K562 (cell line): ENCODE measurements around the gene SHISA8. TPM values are rescaled to one million over a fixed set of nuclear protein-coding genes. Genes with fewer than 3 reads are reported as not detected.
A peak's percentile ranks its signal among the peaks of the same experiment; 100 is the strongest.

Experiments used
- ATAC-seq: fragments of 200-7000 bp; cut with Tn5 transposase; 3 replicates; pipeline ENCODE4 v1.9.1; 2020; ENCODE audit warnings: moderate library complexity
- BruUV-seq: library from RNA; stranded (reverse); fragments of 400-500 nt; replicated peaks from 2 replicates; lab custom pipeline; 2021; lab: Mats Ljungman, UMichigan
- CTCF ChIA-PET: fragments of 300-600 bp; formaldehyde crosslinking; extraction: SDS; loops from one replicate; lab custom pipeline; 2021; ENCODE audit warnings: low intra/inter-chr PET ratio; lab: Yijun Ruan, JAX
- POLR2A ChIA-PET: fragments of 300-600, 350-650 bp; sonication (Branson Sonifier 250); formaldehyde crosslinking; extraction: SDS; loops from one replicate; lab custom pipeline; 2021; ENCODE audit warnings: antibody characterized with exemption, inconsistent platforms; lab: Yijun Ruan, JAX
- DNase-seq, 4 experiments: peaks; one replicate each; pipeline versions ENCODE4 v3.0.0 to v3.0.0-alpha.2; 2011 to 2018; ENCODE audit warnings: low spot score in 3 of 4, mixed read lengths in 3 of 4; ENCODE audit errors: extremely low read depth in 1 of 4
- FAIRE-seq: peaks from 2 replicates; lab custom pipeline; 2011; peaks lifted over from hg19 to GRCh38; lab: Jason Lieb, UNC
- H2AFZ ChIP-seq: 2 replicates; pipeline ENCODE4 v1.6.0; 2011; ENCODE audit warnings: low read depth, low read length, control low read depth, inconsistent platforms
- H3K27ac ChIP-seq: fragments of 200-600 bp; 3 replicates; pipeline ENCODE4 v1.8.0; 2011; ENCODE audit warnings: low read depth, mild to moderate bottlenecking, control low read depth, inconsistent platforms, low read length, moderate library complexity, mixed read lengths; ENCODE audit errors: extremely low read depth
- H3K27me3 ChIP-seq, 2 experiments: fragments of 300-600 bp in 1 of 2; 2 replicates in 1 of 2; 3 replicates in 1 of 2; pipeline versions ENCODE4 v1.6.0 to v1.8.0; 2011; ENCODE audit warnings: inconsistent platforms in 2 of 2, low read length in 2 of 2, mild to moderate bottlenecking in 1 of 2, mixed read lengths in 1 of 2, moderate library complexity in 1 of 2; ENCODE audit not compliant: control insufficient read depth in 2 of 2, insufficient read depth in 2 of 2
- H3K36me3 ChIP-seq: fragments of 300-600 bp; 3 replicates; pipeline ENCODE4 v1.8.0; 2011; ENCODE audit warnings: mild to moderate bottlenecking, low read length, inconsistent platforms; ENCODE audit not compliant: control insufficient read depth, insufficient read depth
- H3K4me1 ChIP-seq, 2 experiments: fragments of 200-600 bp in 1 of 2; replicated peaks in 1 of 2; 2 replicates in 1 of 2; 3 replicates in 1 of 2; pipeline versions ENCODE4 v1.5.1 to v1.8.0; 2011; ENCODE audit warnings: inconsistent platforms in 2 of 2, low read length in 2 of 2, mild to moderate bottlenecking in 1 of 2, mixed read lengths in 1 of 2, moderate library complexity in 1 of 2; ENCODE audit not compliant: control insufficient read depth in 2 of 2, insufficient read depth in 2 of 2
- H3K4me2 ChIP-seq: 2 replicates; pipeline ENCODE4 v1.6.1; 2011; ENCODE audit warnings: low read length, control low read depth, inconsistent platforms, mixed read lengths; ENCODE audit not compliant: insufficient read depth
- H3K4me3 ChIP-seq: fragments of 200-600 bp; sonication (generic), shearing (Covaris generic); 2 replicates; pipeline ENCODE4 v1.5.1; 2016; ENCODE audit warnings: control low read depth, inconsistent platforms
- H3K79me2 ChIP-seq: fragments of 200-600 bp; 3 replicates; pipeline ENCODE4 v1.8.0; 2011; ENCODE audit warnings: low read length, inconsistent platforms; ENCODE audit not compliant: control insufficient read depth, insufficient read depth
- H3K9ac ChIP-seq, 2 experiments: 2 replicates each; pipeline versions ENCODE4 v1.6.0 to v1.6.1; 2011; ENCODE audit warnings: low read depth in 2 of 2, low read length in 2 of 2, control low read depth in 1 of 2, inconsistent platforms in 1 of 2, mild to moderate bottlenecking in 1 of 2, mixed read lengths in 1 of 2; ENCODE audit not compliant: insufficient read depth in 1 of 2
- H3K9me1 ChIP-seq: one replicate; pipeline ENCODE4 v1.6.0; 2011; ENCODE audit warnings: inconsistent platforms, mild to moderate bottlenecking, low read length, moderate library complexity; ENCODE audit not compliant: control insufficient read depth, insufficient read depth
- H3K9me3 ChIP-seq: replicated peaks from 2 replicates; pipeline ENCODE4 v1.5.1; 2011; ENCODE audit warnings: low read depth, low read length, inconsistent platforms; ENCODE audit not compliant: control insufficient read depth, insufficient read depth
- H4K20me1 ChIP-seq: replicated peaks from 2 replicates; pipeline ENCODE4 v1.6.1; 2011; ENCODE audit warnings: low read length, inconsistent platforms, mixed read lengths; ENCODE audit not compliant: control insufficient read depth, insufficient read depth
- NFE2L1 ChIP-seq: fragments of 450-650 bp; IDR thresholded peaks from 2 replicates; pipeline ENCODE4 v1.6.1; 2016; ENCODE audit warnings: missing genetic modification characterization, low read depth, mild to moderate bottlenecking, missing compliant biosample characterization, moderate library complexity, borderline replicate concordance
- POLR2G ChIP-seq: fragments of 200-400 bp; formaldehyde crosslinking; IDR thresholded peaks from 2 replicates; pipeline ENCODE4 v1.6.1; 2017; ENCODE audit warnings: low read depth, mild to moderate bottlenecking, antibody characterized with exemption, low read length, moderate library complexity
- SRF ChIP-seq, 2 experiments: fragments of 250-450, 450-650 bp in 1 of 2; sonication (Bioruptor Pico) in 1 of 2; sonication (generic) in 1 of 2; formaldehyde crosslinking; IDR thresholded peaks; 2 replicates each; pipeline versions ENCODE4 v1.5.0 to v1.5.1; 2020 to 2022; ENCODE audit warnings: mild to moderate bottlenecking in 1 of 2, missing genetic modification reagents in 1 of 2
- ZNF224 ChIP-seq: sonication (generic); formaldehyde crosslinking; IDR thresholded peaks from 2 replicates; pipeline ENCODE4 v1.8.0; 2022; ENCODE audit warnings: mild to moderate bottlenecking, missing genetic modification reagents
- WGBS: fragments of 100-300 bp; shearing (Covaris generic); methylation state at CpG from one replicate; pipeline ENCODE4 v1.1.6; 2016; ENCODE audit warnings: low coverage, mixed read lengths; ENCODE audit not compliant: insufficient coverage; ENCODE audit errors: missing lambda C conversion rate; 5-methylcytosine and 5-hydroxymethylcytosine counted together
- in situ Hi-C: fragments of 300-500 bp; cut with MboI; formaldehyde crosslinking; loops from 4 replicates; pipeline ENCODE4 v1.15.0; 2018; ENCODE audit warnings: inconsistent platforms, mixed read lengths
- intact Hi-C: fragments of 100-400 bp; cut with micrococcal nuclease; formaldehyde crosslinking; loops from 2 replicates; pipeline ENCODE4 v1.14.2; 2022
- polyA plus RNA-seq, 8 experiments: library from polyadenylated mRNA; depleted of rRNA in 4 of 8; stranded (reverse) in 5 of 8; unstranded in 3 of 8; fragments of >200 nt; fragmentation: Nextera tagmentation in 2 of 8; fragmentation: Illumina TruSeq in 1 of 8; extraction: Ambion mirVana in 2 of 8; extraction: Trizol in 1 of 8; gene quantifications; 2 replicates each; pipeline versions ENCODE4 v1.2.1 to v1.2.3, GENCODE V29; 2011 to 2014; ENCODE audit warnings: inconsistent platforms in 1 of 8, missing spikeins in 1 of 8
- total RNA-seq, 7 experiments: library from RNA; depleted of rRNA in 6 of 7; stranded (reverse); fragments of >200 nt in 6 of 7; fragmentation: Illumina TruSeq in 2 of 7; extraction: Trizol in 2 of 7; gene quantifications; 2 replicates each; pipeline versions ENCODE4 v1.2.1 to v1.2.3, GENCODE V29; 2011 to 2021; ENCODE audit warnings: low replicate concordance in 1 of 7

SHISA8 gene
- total and polyA plus RNA-seq, 9 of the 15 experiments (the other 6 are each of a cell fraction or from before 2014, with no cell fraction given) = 0.07 to 3.3 (median 1.1) TPM; not detected in 4

DNA sequence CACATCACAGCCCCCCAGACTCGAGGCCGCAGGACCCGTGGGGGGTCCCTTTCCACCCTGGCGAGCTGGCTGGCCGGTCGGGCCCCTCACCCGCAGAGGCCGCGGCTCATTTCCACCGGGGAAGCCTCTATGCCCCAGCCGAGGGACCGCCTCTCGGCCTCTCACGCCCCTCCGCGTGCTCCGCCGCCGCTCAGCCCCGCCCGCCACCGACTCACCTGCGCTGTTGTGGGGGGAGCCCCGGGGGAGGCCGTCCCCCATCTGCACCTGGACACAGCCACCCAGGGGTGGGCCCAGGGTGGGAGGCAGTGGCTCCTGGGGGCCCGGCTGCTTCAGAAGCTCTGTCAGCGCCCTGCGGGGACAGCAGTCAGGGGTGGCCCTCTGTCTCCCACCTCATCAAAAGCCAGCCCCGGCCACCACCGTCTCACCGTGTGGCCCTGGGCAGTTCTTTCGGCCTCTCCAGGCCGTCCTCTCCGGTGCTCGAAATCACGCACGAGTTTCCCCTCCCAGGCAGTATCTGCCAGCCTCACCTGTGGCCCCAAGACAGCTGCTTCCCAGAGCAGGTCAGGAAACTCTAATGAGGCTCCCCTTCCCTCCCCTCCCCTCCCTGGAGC, 3.8 kb downstream of the SHISA8 start:
- peaks cover 17% of the 10 kb centered on the region; the same call in 1 of the 2 replicates for H4K20me1 ChIP-seq
- H3K4me1 ChIP-seq = peaks cover 2 to 34% of the 10 kb centered on the region in 2 experiments; a peak in 3 of 5 replicates
- TF ChIP-seq POLR2G (0 out of 2 replicates have a peak, but pooled peaks have one; percentile 5), ZNF224 (no peak), SRF (CRISPR knock-in tag; IDR thresholded peaks at IDR 0.05) (no peak), NFE2L1 (no peak)
- in situ Hi-C loops = no loop called here
- DNase-seq = no peak
- H3K4me2 ChIP-seq = no peak overlapping the region
- no peaks in the 10 kb centered on the region for H3K9me3 ChIP-seq
- POLR2A ChIA-PET = interaction anchor here (0.6 to 2.2 kb wide), 3 partner anchors 12 to 25 kb away, joined by 3 to 7 read pairs (median 4); no protein-coding TSS in a partner anchor
- BruUV-seq = no TSS peak
- no peak overlapping the region for H3K27ac ChIP-seq
- WGBS = 65% methylated on average over 16 of the region's 37 CpGs
- H3K9ac ChIP-seq = no peak overlapping the region
- no peak for ATAC-seq
- H3K27me3 ChIP-seq = 0 out of 5 replicates have a peak, but pooled peaks cover 0 to 4% of the 10 kb centered on the region in 2 experiments
- no peak for FAIRE-seq
- no peaks in the 10 kb centered on the region for H3K79me2 ChIP-seq
- CTCF ChIA-PET = no interaction called here
- H2AFZ ChIP-seq = no peak overlapping the region
- H3K4me3 ChIP-seq = no peak overlapping the region
- peaks cover 12% of the 10 kb centered on the region; the same call in 2 of the 3 replicates for H3K36me3 ChIP-seq
- intact Hi-C loops = no loop called here
- H3K9me1 ChIP-seq = no peaks in the 10 kb centered on the region
